ENCODE results near the gene TPO.
"Not testable (repeated sequence)": the region's sequence is repeated elsewhere in the genome, so short reads cannot be mapped to it uniquely, and the experiment has no call there.

Gene TPO

GRCh38 chr2:1502891-1503304, 89.6 kb downstream of the TPO start:
- DNase-seq (ENCODE audit: low read depth), result no peak

GRCh38 chr2:1503471-1504310, 90.4 kb downstream of the TPO start:
- DNase-seq (ENCODE audit: low read depth), result no peak

- no peak for DNase-seq (ENCODE audit: low read depth)
Measured at GRCh38 chr2:1504311-1504750, 91.1 kb downstream of the TPO start.

- no peak for DNase-seq (ENCODE audit: low read depth)
Measured at GRCh38 chr2:1505031-1505441, 91.8 kb downstream of the TPO start.

- DNase-seq (ENCODE audit: low read depth), result no peak
Measured at GRCh38 chr2:1509271-1510065, 96.2 kb downstream of the TPO start.

GRCh38 chr2:1510176-1510575, 96.9 kb downstream of the TPO start:
- DNase-seq (ENCODE audit: low read depth), result no peak

- no peak for DNase-seq (ENCODE audit: low read depth)
Measured at GRCh38 chr2:1511455-1511854, 98.2 kb downstream of the TPO start.

GRCh38 chr2:1512321-1513289, 99.3 kb downstream of the TPO start:
- no peak for DNase-seq (ENCODE audit: low read depth)

- DNase-seq (ENCODE audit: low read depth), result no peak
Measured at GRCh38 chr2:1514391-1515072, 101.3 kb downstream of the TPO start.

GRCh38 chr2:1515073-1515430, 101.8 kb downstream of the TPO start:
- DNase-seq (ENCODE audit: low read depth), result no peak

GRCh38 chr2:1515986-1516797, 102.9 kb downstream of the TPO start:
- no peak for DNase-seq (ENCODE audit: low read depth)

- no peak for DNase-seq (ENCODE audit: low read depth)
Measured at GRCh38 chr2:1516798-1517060, 103.5 kb downstream of the TPO start.

GRCh38 chr2:1517291-1517690, 104.0 kb downstream of the TPO start:
- DNase-seq (ENCODE audit: low read depth), result not testable (repeated sequence)

GRCh38 chr2:1517786-1518185, 104.5 kb downstream of the TPO start:
- no peak for DNase-seq (ENCODE audit: low read depth)

- no peak for DNase-seq (ENCODE audit: low read depth)
Measured at GRCh38 chr2:1518331-1518803, 105.1 kb downstream of the TPO start.

GRCh38 chr2:1518867-1519530, 105.7 kb downstream of the TPO start:
- no peak for DNase-seq (ENCODE audit: low read depth)

- no peak for DNase-seq (ENCODE audit: low read depth)
Measured at GRCh38 chr2:1521191-1521877, 108.1 kb downstream of the TPO start.

- no peak for DNase-seq (ENCODE audit: low read depth)
Measured at GRCh38 chr2:1521878-1522830, 108.9 kb downstream of the TPO start.
